Measurements from ENCODE around the gene GDPD4.

- TF ChIP-seq CTCF (IDR thresholded peaks at IDR 0.05; ENCODE audit: low read length), result no peak
- TF ChIP-seq EZH2 (optimal IDR thresholded peaks at IDR 0.05; ENCODE audit: low read depth, low read length), result no peak
These were observed 131.4 kb downstream of the GDPD4 start for GRCh38 chr11:77170107-77170506.

Measured in MM.1S (cell line).